Gastroesophageal sphincter (tissue), 4 donors: ENCODE results near the gene RNASE8. TPM values are rescaled to one million over a fixed set of nuclear protein-coding genes. Genes with fewer than 3 reads are reported as not detected.

Source experiments
- ATAC-seq: fragments of 150-250 bp; one replicate; pipeline ENCODE4 v1.9.1; 2016; ENCODE audit warnings: mild to moderate bottlenecking, moderate library complexity
- H3K27ac ChIP-seq, 4 donors: fragments of 200-600 bp; sonication (generic) in 3 of 4; 1 replicate in 3 of 4; 2 replicates in 1 of 4; pipeline ENCODE4 v1.5.1; 2016 to 2019
- H3K27me3 ChIP-seq: fragments of 200-600 bp; sonication (generic); one replicate; pipeline ENCODE4 v1.5.1; 2019
- H3K36me3 ChIP-seq, 2 donors: fragments of 200-600 bp; sonication (generic); one replicate each; pipeline ENCODE4 v1.5.1; 2019; ENCODE audit warnings: control low read depth in 1 of 2
- H3K4me1 ChIP-seq, 3 donors: fragments of 200-600 bp; sonication (generic); 1 replicate in 2 of 3; 2 replicates in 1 of 3; pipeline ENCODE4 v1.5.1; 2016 to 2019; ENCODE audit warnings: control low read depth in 2 of 3
- H3K4me3 ChIP-seq, 2 donors: fragments of 200-600 bp; sonication (generic); one replicate each; pipeline ENCODE4 v1.5.1; 2019; ENCODE audit warnings: mild to moderate bottlenecking in 1 of 2, moderate library complexity in 1 of 2
- H3K9me3 ChIP-seq, 3 donors: fragments of 200-600 bp; sonication (generic); one replicate each; pipeline ENCODE4 v1.5.1; 2017 to 2019; ENCODE audit warnings: control low read depth in 2 of 3
- CTCF ChIP-seq, 4 experiments: fragments of 200-600 bp in 2 of 4; fragments of 450-650 bp in 2 of 4; sonication (generic) in 1 of 4; IDR thresholded peaks; one replicate each; pipeline ENCODE4 v1.5.1; 2017 to 2019; ENCODE audit warnings: antibody characterized with exemption in 4 of 4, mild to moderate bottlenecking in 2 of 4, moderate library complexity in 2 of 4
- EP300 ChIP-seq: sonication (generic); formaldehyde crosslinking; IDR thresholded peaks from one replicate; pipeline ENCODE4 v1.6.1; 2017; ENCODE audit warnings: antibody characterized with exemption, mild to moderate bottlenecking
- POLR2A ChIP-seq, 2 donors: fragments of 450-650 bp; IDR thresholded peaks; one replicate each; pipeline ENCODE4 v1.6.1; 2017; ENCODE audit warnings: antibody characterized with exemption in 2 of 2, mild to moderate bottlenecking in 2 of 2, moderate library complexity in 1 of 2
- POLR2AphosphoS5 ChIP-seq: sonication (generic); formaldehyde crosslinking; IDR thresholded peaks from one replicate; pipeline ENCODE4 v1.6.1; 2017; ENCODE audit warnings: antibody characterized with exemption
- WGBS, 2 donors: methylation state at CpG; one replicate each; pipeline ENCODE4 v1.1.5; 2018; ENCODE audit warnings: low coverage in 1 of 2; 5-methylcytosine and 5-hydroxymethylcytosine counted together
- total RNA-seq, 4 donors: library from RNA; depleted of rRNA; stranded (reverse); fragments of >200 nt; gene quantifications; one replicate each; pipeline ENCODE4 v1.1.0, GENCODE V29; 2016

Gene RNASE8
- total RNA-seq, 4 donors from 2014 or later: not detected

DNA sequence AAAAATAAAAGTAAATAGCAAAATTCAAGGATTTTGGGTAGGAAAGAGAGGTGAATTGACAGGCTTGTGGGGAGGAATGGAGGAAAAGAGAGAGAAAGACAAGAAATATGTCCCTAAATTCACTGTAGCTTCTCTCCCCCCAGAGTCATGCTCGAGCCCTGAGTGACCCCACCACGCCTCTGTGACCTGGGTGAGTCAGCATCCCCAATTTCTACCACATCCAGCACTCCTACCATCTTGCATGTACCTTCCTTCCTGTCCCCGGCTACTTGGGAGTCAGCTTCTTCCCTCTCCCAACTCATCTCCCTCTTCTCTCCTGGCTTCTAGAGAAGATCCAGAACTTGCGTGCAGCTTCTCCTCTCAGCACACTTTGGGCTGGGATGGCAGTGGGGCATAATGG, 31.1 kb downstream of the RNASE8 start:
- no peak for TF ChIP-seq EP300
- no peak for TF ChIP-seq POLR2A (IDR thresholded peaks at IDR 0.05)
- no peak for TF ChIP-seq CTCF (IDR thresholded peaks at IDR 0.05)
- no peak for ATAC-seq
- WGBS, 2 donors: 59 to 80% methylated on average over 2 to 4 of the region's 4 CpGs

GRCh38 chr14:21089271-21089670, 31.6 kb downstream of the RNASE8 start:
- peaks cover 0 to 57% (median 15%) of the 10 kb centered on the region in 3 donors for H3K4me1 ChIP-seq
- no peak overlapping the region for H3K4me3 ChIP-seq
- H3K27me3 ChIP-seq: no peaks in the 10 kb centered on the region
- no peak for ATAC-seq
- H3K9me3 ChIP-seq: no peaks in the 10 kb centered on the region
- TF ChIP-seq POLR2A (IDR thresholded peaks at IDR 0.05) (no peak), CTCF (IDR thresholded peaks at IDR 0.05) (no peak), EP300 (no peak), POLR2AphosphoS5 (no peak)
- WGBS, 2 donors: 43 to 44% methylated on average over 1 of the region's 1 CpG
- H3K27ac ChIP-seq: peak overlapping the region in 1 of 4 donors; percentile 24
- peaks cover 0 to 88% of the 10 kb centered on the region in 2 donors for H3K36me3 ChIP-seq

More for the DNA sequence above, 31.1 kb downstream of the RNASE8 start:
- Histone ChIP-seq H3K36me3 (peaks cover 0 to 93% of the 10 kb centered on the region in 2 donors), H3K4me3 (no peak overlapping the region), H3K27me3 (no peaks in the 10 kb centered on the region), H3K9me3 (no peaks in the 10 kb centered on the region), H3K27ac (peak overlapping the region in 2 of 4 donors; percentile 24), H3K4me1 (peaks cover 0 to 51% (median 11%) of the 10 kb centered on the region in 3 donors)

DNA sequence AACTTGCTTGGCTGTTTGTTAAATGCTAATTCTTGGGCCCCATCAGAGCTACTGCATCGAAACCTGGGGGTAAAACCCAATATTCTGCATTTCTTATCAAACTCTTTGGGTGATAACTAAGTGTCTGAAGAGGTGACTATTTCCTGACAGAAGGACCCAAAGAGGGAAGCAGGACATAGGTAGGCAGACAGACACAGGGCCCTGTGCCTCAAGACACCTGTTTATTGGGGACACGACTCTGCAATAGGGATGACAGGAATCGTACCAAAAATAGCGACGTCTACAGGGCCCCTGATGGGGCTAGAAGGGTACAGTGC, 32.2 kb downstream of the RNASE8 start:
- H3K27ac ChIP-seq: peak overlapping the region in 2 of 4 donors; percentile 37 to 38
- no peaks in the 10 kb centered on the region for H3K27me3 ChIP-seq
- no peak for ATAC-seq
- H3K4me3 ChIP-seq: no peak overlapping the region
- H3K9me3 ChIP-seq: no peaks in the 10 kb centered on the region
- 73 to 75% methylated on average over 2 to 3 of the region's 5 CpGs for WGBS, 2 donors
- TF ChIP-seq POLR2A (IDR thresholded peaks at IDR 0.05): peak in 1 of 2 donors; percentile 7
- no peak for TF ChIP-seq CTCF (IDR thresholded peaks at IDR 0.05)
- no peak for TF ChIP-seq EP300
- TF ChIP-seq POLR2AphosphoS5: no peak
- peaks cover 0 to 57% (median 15%) of the 10 kb centered on the region in 3 donors for H3K4me1 ChIP-seq
- peaks cover 0 to 82% of the 10 kb centered on the region in 2 donors for H3K36me3 ChIP-seq

- Histone ChIP-seq H3K9me3 (no peaks in the 10 kb centered on the region), H3K4me1 (peaks cover 0 to 57% (median 15%) of the 10 kb centered on the region in 3 donors), H3K4me3 (no peak overlapping the region), H3K27me3 (no peaks in the 10 kb centered on the region), H3K27ac (peak overlapping the region in 3 of 4 donors; percentile 37 to 54 (median 38)), H3K36me3 (peaks cover 0 to 77% of the 10 kb centered on the region in 2 donors)
- TF ChIP-seq POLR2AphosphoS5: no peak
- no peak for TF ChIP-seq POLR2A (IDR thresholded peaks at IDR 0.05)
- TF ChIP-seq EP300: no peak
- peak in 3 of 4 experiments; percentile 51 to 73 (median 71) for TF ChIP-seq CTCF (IDR thresholded peaks at IDR 0.05)
- peak; percentile 18 for ATAC-seq
- 62% methylated on average over 15 of the region's 45 CpGs; no CpG with 5 or more reads in 1 of the 2 donors for WGBS, 2 donors
These were observed 32.7 kb downstream of the RNASE8 start for GRCh38 chr14:21090194-21090939.
